NCI-H1930 (cell line): Measurements from ENCODE around the gene CSGALNACT2.
"Not testable (repeated sequence)": the region's sequence is repeated elsewhere in the genome, so short reads cannot be mapped to it uniquely, and the experiment has no call there.

Source experiments
- DNase-seq, 2 experiments: peaks; one replicate each; lab custom pipeline; 2025; lab: John Stamatoyannopoulos, UW

The CSGALNACT2 gene

DNA sequence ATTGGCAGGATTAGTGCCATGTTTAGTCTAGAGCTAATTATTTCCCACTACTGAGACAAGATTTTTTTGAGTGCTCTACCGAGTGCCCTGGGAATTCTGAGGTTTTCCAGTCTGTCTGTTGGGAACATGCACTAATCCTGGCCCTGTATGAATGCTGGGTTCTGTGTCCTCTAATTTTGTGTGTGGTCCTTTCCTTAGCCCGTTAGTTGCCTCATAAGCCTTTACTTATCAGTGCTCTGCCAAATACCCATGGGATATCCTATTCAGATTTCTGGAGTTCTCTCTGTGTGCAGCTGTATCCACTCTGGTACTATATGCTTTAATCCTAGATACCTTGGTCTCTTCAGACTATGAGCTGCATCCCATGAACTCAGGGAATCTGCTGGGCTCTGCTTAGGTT lies 13.1 kb downstream of the CSGALNACT2 start:
- DNase-seq = no peak

- no peak for DNase-seq
Observed at GRCh38 chr10:43153901-43154300, 15.7 kb downstream of the CSGALNACT2 start.

- DNase-seq = no peak
Observed at GRCh38 chr10:43155221-43155620, 17.0 kb downstream of the CSGALNACT2 start.

DNA sequence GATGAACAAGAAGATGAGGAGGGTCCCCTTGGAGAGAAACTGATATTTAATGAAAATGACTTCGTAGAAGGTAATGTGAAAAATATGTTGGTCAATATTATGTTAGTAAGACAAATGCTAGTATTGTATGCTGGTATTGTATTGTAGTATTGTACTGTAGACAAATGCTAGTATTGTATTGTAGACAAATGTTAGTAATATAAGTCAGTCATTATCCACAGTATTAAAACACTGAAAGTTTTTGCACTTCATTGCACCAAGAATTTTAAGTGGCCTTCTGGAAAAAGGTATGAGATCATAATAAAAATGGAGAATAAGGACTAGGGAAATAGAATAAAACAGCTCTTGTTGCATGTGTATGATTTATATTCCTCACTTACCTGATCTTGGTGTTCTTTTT lies 17.5 kb downstream of the CSGALNACT2 start:
- no peak for DNase-seq

- DNase-seq = no peak
Observed at GRCh38 chr10:43156590-43157341, 18.5 kb downstream of the CSGALNACT2 start.

- no peak for DNase-seq
Observed at GRCh38 chr10:43158636-43159035, 20.4 kb downstream of the CSGALNACT2 start.

DNA sequence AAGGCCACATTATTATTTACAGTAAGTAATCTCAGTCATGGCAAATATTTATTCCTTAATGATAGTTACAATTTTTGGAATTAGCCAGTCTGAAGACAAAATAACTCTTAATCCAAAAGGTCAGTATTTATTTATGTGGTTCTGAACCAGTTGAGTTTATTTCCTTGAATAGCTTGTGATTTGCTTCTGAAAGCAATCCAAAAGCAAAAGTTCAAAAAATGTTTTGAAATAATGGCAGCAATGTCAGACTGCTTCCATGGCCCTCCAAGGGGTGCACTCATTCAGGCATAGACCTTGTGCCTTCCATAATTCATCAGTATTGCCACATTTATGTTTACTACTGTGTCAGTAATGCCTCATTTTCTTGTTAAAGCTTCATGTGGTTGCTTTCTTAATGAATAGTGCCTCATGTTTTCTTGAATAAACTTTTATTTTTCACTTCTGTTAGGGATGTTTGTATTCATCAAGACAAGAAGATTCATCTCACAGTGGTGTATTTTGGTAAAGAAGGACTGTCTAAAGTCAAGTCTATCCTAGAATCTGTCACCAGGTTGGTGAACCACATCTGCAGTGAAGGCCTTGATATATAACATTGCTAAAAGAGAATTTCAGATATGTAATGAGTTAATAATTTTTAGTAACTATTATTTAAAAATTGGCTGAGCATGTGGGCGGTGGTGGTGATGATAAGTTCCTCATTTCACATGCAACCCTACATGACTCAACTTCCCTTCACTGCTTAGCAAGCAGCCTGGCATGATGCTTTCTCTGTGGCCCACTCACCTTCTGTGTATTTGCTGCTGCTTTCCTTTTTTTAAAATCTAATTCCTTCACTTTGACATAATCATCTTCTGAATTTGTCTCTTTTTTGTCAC lies 22.0 kb downstream of the CSGALNACT2 start:
- DNase-seq = no peak

DNA sequence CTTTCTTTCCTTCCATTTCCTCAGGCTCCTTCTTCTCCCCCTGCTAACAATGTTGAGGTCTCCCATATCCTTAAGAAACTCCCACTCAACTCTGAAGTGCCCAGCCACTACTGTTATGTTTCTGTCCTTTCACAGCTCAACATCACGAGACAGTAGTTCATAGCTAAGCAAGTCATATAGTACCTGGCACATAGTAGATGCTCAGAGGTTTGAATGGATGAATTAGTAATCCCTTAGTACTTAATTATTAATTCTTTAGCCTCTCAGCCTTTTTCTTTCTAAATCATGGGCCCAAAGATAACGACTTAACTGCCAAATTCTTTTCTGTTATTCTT lies 22.6 kb downstream of the CSGALNACT2 start:
- no peak for DNase-seq

GRCh38 chr10:43162604-43163003 lies 24.4 kb downstream of the CSGALNACT2 start:
- no peak for DNase-seq

DNA sequence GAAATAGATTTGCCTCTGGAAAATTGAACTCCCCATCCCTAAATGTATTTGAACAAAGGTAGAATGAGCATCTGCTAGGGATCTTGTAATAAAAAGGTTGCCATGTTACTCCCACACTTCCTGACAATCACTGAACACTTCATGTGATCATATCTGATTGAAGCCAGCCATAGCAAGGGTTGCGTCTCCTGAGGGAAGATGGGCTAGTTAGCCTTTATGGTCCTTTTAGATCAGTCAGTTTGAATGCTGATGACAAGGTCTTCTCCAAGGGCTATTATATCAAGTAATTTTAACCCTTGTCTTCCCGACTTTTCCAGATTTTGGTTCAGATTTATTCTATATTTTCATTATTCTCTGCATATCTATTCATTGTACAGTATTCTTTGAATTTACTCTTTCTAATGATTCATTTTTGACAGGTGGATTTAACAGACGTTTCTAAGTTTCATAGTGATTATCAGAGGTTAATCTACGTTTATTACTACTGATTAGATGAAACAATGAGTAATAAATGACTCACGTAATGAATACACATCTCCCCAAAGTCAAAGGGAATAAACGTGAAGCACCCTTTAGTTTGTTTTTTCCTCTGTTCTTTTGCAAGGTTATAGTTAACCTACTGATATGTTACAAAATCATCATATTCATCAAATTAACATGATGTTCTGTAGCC lies 28.1 kb downstream of the CSGALNACT2 start:
- DNase-seq = no peak

- no peak for DNase-seq
Observed at GRCh38 chr10:43166880-43167497, 28.7 kb downstream of the CSGALNACT2 start.

GRCh38 chr10:43167498-43167889 lies 29.2 kb downstream of the CSGALNACT2 start:
- DNase-seq = no peak

DNA sequence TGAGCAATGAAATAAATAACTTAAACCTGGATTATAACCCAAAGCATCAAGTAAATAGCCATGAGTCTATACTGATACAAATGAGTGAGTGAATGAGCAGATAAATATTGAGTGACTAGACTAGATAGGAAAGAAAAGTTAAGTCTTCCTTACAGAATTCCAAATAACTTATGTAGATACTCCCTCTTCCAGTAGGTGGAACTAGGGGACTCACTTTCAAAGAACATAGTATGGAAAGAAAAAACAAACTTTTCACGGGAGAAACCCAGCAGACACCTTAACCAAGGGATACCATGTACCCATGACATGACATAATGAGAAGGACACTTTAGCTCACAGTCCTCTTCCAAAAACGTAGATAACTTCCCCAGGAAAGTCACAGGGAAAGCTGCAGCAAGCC lies 32.2 kb downstream of the CSGALNACT2 start:
- DNase-seq = no peak

- no peak for DNase-seq
Observed at GRCh38 chr10:43172645-43173044, 34.4 kb downstream of the CSGALNACT2 start.

DNA sequence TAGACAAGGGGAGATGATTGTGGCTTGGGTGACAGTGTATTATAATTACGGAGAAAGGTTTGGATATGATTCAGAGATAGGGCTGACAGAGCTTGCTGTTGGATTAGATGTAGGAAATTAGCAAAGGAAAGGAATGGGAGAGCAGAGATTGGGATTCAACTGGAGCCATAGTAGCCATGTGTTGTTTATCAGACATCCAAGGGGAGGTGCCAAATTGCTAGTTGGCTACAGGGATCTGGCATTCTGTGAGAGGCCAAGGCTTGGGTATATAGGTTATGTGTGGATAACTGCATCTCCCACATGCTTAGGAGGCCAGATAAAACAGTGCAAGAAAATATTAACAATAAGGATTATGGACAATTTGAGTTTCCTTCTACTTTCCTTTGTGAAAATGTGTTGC lies 34.9 kb downstream of the CSGALNACT2 start:
- no peak for DNase-seq

DNA sequence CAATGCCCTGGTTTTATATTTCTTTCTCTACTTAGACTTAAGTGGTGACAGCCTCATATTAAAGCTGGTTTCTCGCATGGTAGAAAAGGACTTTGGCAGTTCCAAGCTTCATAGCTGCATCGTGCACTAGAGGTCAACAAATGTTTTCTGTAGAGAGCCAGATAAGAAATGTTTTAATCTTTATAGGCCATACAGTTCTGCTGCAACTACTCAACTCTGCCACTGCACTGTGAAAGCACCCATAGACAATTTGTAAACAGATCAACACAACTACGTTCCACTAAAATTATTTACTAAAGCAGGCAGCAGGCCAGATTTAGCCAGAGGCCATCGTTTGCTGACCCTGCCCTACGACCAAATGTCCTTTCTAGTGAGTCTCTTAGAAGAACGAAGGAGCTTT lies 36.7 kb downstream of the CSGALNACT2 start:
- DNase-seq = no peak

GRCh38 chr10:43176271-43176670 lies 38.0 kb downstream of the CSGALNACT2 start:
- DNase-seq = no peak

- no peak for DNase-seq
Observed at GRCh38 chr10:43177595-43177994, 39.4 kb downstream of the CSGALNACT2 start.

DNA sequence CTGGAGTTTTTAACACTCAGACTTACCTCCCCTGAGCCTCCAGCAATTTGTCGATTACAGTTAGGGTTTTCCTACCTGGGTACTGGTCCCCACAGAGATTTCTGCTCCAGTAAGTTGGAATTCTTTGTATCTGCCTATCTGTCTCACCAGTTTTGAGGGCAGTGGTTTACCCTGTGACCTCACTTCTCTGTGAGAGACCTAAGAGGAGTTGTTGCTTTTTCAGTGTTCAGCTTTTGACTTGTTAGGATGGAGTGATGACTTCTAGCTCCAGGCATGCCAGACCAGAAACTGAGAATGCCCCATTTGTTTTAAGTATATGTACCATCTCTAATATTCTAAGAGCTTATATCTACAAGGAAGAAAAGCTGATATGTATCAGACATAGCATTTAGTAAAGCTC lies 42.9 kb downstream of the CSGALNACT2 start:
- no peak for DNase-seq

- DNase-seq = not testable (repeated sequence)
Observed at GRCh38 chr10:43183764-43184163, 45.5 kb downstream of the CSGALNACT2 start.

GRCh38 chr10:43186150-43186549 lies 47.9 kb downstream of the CSGALNACT2 start:
- no peak for DNase-seq

GRCh38 chr10:43187213-43187612 lies 49.0 kb downstream of the CSGALNACT2 start:
- DNase-seq = no peak
